Loucy (cell line): ENCODE results near the gene PNMT.

Experiments used
- H2AFZ ChIP-seq: fragments of 200-600 bp; sonication (generic); 2 replicates; pipeline ENCODE4 v1.6.0; 2016; ENCODE audit warnings: antibody characterized with exemption, mild to moderate bottlenecking, low read length, moderate library complexity
- H3F3A ChIP-seq: fragments of 200-600 bp; 2 replicates; pipeline ENCODE4 v1.6.0; 2016; ENCODE audit warnings: antibody characterized with exemption, low read depth, mild to moderate bottlenecking
- H3K27me3 ChIP-seq: fragments of 200-600 bp; sonication (generic); 2 replicates; pipeline ENCODE4 v1.6.1; 2014; ENCODE audit warnings: low read length, mild to moderate bottlenecking; ENCODE audit not compliant: insufficient read depth, poor library complexity, severe bottlenecking
- H3K36me3 ChIP-seq: fragments of 200-600 bp; sonication (generic); 2 replicates; pipeline ENCODE4 v1.6.1; 2016; ENCODE audit warnings: low read length; ENCODE audit not compliant: insufficient read depth
- H3K4me1 ChIP-seq: fragments of 200-600 bp; sonication (generic); 2 replicates; pipeline ENCODE4 v1.5.1; 2014; ENCODE audit warnings: low read length, mild to moderate bottlenecking; ENCODE audit not compliant: insufficient read depth, poor library complexity, severe bottlenecking
- H3K4me2 ChIP-seq: fragments of 200-600 bp; sonication (generic); 2 replicates; pipeline ENCODE4 v1.6.0; 2014; ENCODE audit warnings: antibody characterized with exemption, low read length, low read depth, mild to moderate bottlenecking; ENCODE audit not compliant: poor library complexity, severe bottlenecking
- H3K4me3 ChIP-seq: fragments of 200-600 bp; sonication (generic); 2 replicates; pipeline ENCODE4 v1.5.1; 2014; ENCODE audit warnings: low read length, mild to moderate bottlenecking, mixed read lengths; ENCODE audit not compliant: poor library complexity, severe bottlenecking
- H3K79me2 ChIP-seq: fragments of 200-600 bp; sonication (generic); 2 replicates; pipeline ENCODE4 v1.6.1; 2014; ENCODE audit warnings: low read length; ENCODE audit not compliant: insufficient read depth
- H3K9ac ChIP-seq: fragments of 200-600 bp; sonication (generic); 2 replicates; pipeline ENCODE4 v1.6.0; 2014; ENCODE audit warnings: mild to moderate bottlenecking, low read depth, low read length, moderate library complexity; ENCODE audit not compliant: poor library complexity, severe bottlenecking
- H3K9me2 ChIP-seq: fragments of 200-600 bp; sonication (generic); replicated peaks from 2 replicates; pipeline ENCODE4 v1.6.1; 2016; ENCODE audit warnings: low read depth, low read length, mixed read lengths
- H3K9me3 ChIP-seq: fragments of 200-600 bp; sonication (generic); 2 replicates; pipeline ENCODE4 v1.6.1; 2014; ENCODE audit warnings: mild to moderate bottlenecking, antibody characterized with exemption, low read length, low read depth; ENCODE audit not compliant: insufficient read depth
- H4K20me1 ChIP-seq: fragments of 200-600 bp; sonication (generic); 2 replicates; pipeline ENCODE4 v1.6.0; 2014; ENCODE audit warnings: antibody characterized with exemption, low read length, mild to moderate bottlenecking; ENCODE audit not compliant: insufficient read depth, poor library complexity, severe bottlenecking
- EZH2phosphoT487 ChIP-seq: fragments of 200-600 bp; IDR thresholded peaks from 2 replicates; pipeline ENCODE4 v1.6.1; 2018; ENCODE audit warnings: antibody characterized with exemption, mild to moderate bottlenecking, moderate library complexity, borderline replicate concordance
- TF ChIP-seq, protein P1 (sequence below): fragments of 200-600 bp; sonication (generic); conservative IDR thresholded peaks from 2 replicates; pipeline ENCODE4 v1.5.1; 2014; ENCODE audit warnings: mild to moderate bottlenecking, antibody characterized with exemption, low read length

Gene PNMT

DNA sequence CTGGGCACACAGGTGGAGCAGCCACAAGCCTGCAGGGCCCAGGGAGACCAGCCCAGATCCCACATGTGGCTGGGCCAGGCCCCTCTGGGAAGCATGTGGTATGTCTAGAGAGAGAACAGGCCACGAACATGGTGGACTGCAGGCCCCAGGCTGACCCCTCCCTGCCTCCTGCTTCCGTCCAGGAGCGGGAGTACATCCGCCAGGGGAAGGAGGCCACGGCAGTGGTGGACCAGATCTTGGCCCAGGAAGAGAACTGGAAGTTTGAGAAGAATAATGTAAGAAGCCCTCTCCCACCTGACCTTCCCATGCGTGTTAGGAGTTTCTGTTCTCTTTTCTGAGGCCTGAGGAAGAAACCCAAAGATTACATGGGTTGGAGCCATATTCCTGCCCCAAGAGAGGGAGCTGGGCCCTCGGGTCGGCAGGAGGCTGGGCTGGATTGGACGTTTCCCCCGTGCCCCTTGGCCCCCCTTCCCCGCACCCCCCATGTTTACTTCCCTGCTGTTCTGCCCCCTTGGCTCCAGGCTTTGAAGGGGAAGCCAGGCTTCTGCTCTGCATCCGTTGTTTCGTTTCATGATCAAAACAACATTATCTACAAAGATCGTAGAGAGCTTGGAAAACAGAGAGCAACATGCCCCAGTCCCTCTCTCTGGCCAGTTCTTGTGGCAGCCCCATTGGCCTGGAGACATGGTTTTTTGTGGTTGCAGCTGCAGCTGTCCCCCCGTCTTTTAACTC lies 8.8 kb upstream of the PNMT start:
- peaks cover 52% of the 10 kb centered on the region; the same call in 1 of the 2 replicates for H3K36me3 ChIP-seq
- H3F3A ChIP-seq: no peaks in the 10 kb centered on the region
- no peak overlapping the region for H3K4me3 ChIP-seq
- H3K4me2 ChIP-seq: no peak overlapping the region
- no peak overlapping the region for H3K9ac ChIP-seq
- no peaks in the 10 kb centered on the region for H4K20me1 ChIP-seq
- no peak for TF ChIP-seq EZH2phosphoT487
- TF ChIP-seq, protein P1, sequence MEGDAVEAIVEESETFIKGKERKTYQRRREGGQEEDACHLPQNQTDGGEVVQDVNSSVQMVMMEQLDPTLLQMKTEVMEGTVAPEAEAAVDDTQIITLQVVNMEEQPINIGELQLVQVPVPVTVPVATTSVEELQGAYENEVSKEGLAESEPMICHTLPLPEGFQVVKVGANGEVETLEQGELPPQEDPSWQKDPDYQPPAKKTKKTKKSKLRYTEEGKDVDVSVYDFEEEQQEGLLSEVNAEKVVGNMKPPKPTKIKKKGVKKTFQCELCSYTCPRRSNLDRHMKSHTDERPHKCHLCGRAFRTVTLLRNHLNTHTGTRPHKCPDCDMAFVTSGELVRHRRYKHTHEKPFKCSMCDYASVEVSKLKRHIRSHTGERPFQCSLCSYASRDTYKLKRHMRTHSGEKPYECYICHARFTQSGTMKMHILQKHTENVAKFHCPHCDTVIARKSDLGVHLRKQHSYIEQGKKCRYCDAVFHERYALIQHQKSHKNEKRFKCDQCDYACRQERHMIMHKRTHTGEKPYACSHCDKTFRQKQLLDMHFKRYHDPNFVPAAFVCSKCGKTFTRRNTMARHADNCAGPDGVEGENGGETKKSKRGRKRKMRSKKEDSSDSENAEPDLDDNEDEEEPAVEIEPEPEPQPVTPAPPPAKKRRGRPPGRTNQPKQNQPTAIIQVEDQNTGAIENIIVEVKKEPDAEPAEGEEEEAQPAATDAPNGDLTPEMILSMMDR: no peak
- no peaks in the 10 kb centered on the region for H3K9me3 ChIP-seq
- H3K27me3 ChIP-seq: no peaks in the 10 kb centered on the region
- H3K4me1 ChIP-seq: no peaks in the 10 kb centered on the region
- no peak overlapping the region for H2AFZ ChIP-seq
- no peaks in the 10 kb centered on the region for H3K9me2 ChIP-seq
- no peaks in the 10 kb centered on the region for H3K79me2 ChIP-seq

DNA sequence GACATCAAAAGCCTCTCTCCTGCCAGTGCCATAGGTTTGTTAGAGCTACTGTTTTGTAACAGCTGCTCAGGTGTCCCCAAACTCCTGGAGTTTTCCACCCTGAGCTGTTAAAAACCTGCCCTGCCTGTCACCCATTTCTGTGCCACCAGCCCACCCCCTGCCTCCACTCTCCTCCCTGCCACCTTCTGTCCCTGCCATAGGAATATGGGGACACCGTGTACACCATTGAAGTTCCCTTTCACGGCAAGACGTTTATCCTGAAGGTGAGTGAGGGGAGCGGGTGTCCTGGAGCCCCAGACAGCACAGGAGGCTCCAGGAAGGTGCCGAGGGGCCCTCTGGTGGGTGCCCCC lies 8.3 kb upstream of the PNMT start:
- Histone ChIP-seq H3K27me3 (no peaks in the 10 kb centered on the region), H4K20me1 (no peaks in the 10 kb centered on the region), H3K4me3 (no peak overlapping the region), H3K9ac (no peak overlapping the region), H3K4me1 (no peaks in the 10 kb centered on the region), H2AFZ (no peak overlapping the region), H3K9me2 (no peaks in the 10 kb centered on the region), H3K4me2 (no peak overlapping the region), H3F3A (no peaks in the 10 kb centered on the region), H3K79me2 (no peaks in the 10 kb centered on the region), H3K36me3 (peaks cover 52% of the 10 kb centered on the region; the same call in 1 of the 2 replicates), H3K9me3 (no peaks in the 10 kb centered on the region)
- TF ChIP-seq, protein P1: no peak
- no peak for TF ChIP-seq EZH2phosphoT487

DNA sequence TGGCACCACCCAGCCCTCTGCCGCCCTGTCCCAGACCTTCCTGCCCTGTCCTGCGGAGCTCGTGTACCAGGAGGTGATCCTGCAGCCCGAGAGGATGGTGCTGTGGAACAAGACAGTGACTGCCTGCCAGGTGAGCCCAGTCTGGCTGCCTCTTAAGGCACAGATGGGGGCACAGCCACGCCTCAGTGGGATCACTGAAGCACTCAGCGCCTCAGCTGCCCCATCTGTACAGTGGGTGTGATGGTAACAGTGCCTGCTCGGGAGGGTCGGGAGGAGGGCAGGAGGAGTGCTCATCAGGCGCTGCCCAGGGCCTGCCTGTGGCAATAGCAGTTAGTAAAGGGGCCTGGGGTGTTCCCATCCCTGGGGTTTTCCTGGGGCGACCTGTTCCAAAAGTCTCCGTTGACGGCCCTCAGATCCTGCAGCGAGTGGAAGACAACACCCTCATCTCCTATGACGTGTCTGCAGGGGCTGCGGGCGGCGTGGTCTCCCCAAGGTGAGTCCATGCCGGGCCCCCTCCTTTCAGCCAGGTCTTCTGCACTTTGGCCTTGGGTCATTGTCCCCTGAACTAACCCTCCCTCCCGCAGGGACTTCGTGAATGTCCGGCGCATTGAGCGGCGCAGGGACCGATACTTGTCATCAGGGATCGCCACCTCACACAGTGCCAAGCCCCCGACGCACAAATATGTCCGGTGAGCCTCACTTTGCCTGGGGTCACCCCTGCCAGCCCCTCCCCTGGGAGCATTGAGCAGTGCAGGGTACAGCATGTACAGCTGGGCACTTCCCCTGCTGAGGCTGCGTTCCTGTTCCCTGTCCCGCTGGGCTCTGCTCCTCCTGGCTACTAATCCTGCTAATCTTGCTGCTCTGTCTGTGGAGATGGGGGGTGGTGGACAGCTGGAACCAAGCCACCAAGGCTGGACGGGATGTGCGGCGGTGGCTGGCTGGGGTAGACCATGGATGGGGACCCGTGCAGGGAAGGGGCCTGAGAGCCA lies 7.6 kb upstream of the PNMT start:
- Histone ChIP-seq H3K79me2 (no peaks in the 10 kb centered on the region), H3K4me3 (no peak overlapping the region), H3K27me3 (no peaks in the 10 kb centered on the region), H3K9ac (no peak overlapping the region), H4K20me1 (no peaks in the 10 kb centered on the region), H2AFZ (no peak overlapping the region), H3K36me3 (peaks cover 52% of the 10 kb centered on the region; the same call in 1 of the 2 replicates), H3K4me2 (no peak overlapping the region), H3K4me1 (no peaks in the 10 kb centered on the region), H3K9me3 (no peaks in the 10 kb centered on the region), H3K9me2 (no peaks in the 10 kb centered on the region), H3F3A (no peaks in the 10 kb centered on the region)
- TF ChIP-seq, protein P1: no peak
- no peak for TF ChIP-seq EZH2phosphoT487
